Measurements from ENCODE around the gene TMEM178B. TPM values are rescaled to one million over a fixed set of nuclear protein-coding genes. Genes with fewer than 3 reads are reported as not detected.

TMEM178B gene
- total and polyA plus RNA-seq, 9 of the 15 experiments (the other 6 are each of a cell fraction or from before 2014, with no cell fraction given), result under 0.01 to 0.03 (median 0.01) TPM; not detected in 5

DNA sequence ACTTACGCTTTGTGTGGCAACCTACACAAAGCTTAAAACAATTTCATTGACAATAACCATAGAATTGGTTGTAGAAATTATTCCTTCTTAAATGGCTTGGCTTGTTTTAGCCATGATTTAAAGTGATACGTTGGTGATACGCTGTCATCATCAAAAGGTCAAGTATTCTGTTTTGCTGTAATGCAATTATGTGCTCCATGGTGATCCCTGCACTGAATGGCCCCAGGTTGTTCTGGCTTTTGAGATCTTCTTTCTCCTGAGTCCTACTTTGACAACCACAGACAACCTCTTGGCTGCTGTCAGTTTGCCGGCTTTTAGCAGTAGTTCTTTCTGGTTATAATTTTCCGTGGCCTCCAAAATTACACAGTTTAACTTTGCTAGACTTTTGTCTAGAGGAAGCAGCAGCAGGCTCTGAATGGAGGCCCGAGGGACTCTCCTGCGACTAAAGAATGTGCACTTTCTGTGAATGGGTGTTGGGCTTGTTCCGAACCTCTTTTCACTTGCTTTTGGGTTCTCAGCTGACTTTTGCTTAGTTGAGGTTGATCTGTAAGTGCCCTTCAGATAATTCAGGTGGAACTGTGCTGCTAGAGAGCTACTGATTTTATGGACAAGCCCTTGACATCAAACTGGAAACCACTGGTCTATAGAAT is 104.7 kb downstream of the TMEM178B start:
- no peaks in the 10 kb centered on the region for H3K9me3 ChIP-seq (replicated peaks; ENCODE audit: control insufficient read depth, insufficient read depth, low read depth, low read length)
- no peak for DNase-seq (ENCODE audit: extremely low read depth in 1 of 4, low spot score in 3 of 4)
- WGBS (ENCODE audit: insufficient coverage, low coverage, missing lambda C conversion rate), result 0% methylated on average over 8 of the region's 8 CpGs
- intact Hi-C loops (cut with micrococcal nuclease), result no loop called here
- peaks cover 3 to 13% of the 10 kb centered on the region in 2 experiments; a peak in 3 of 5 replicates for H3K27me3 ChIP-seq (ENCODE audit: control insufficient read depth in 2 of 2, insufficient read depth in 2 of 2, low read length in 2 of 2)
- H3K4me1 ChIP-seq (replicated peaks in 1 of 2; ENCODE audit: control insufficient read depth in 2 of 2, insufficient read depth in 2 of 2, low read length in 2 of 2), result no peaks in the 10 kb centered on the region
- no peaks in the 10 kb centered on the region for H4K20me1 ChIP-seq (replicated peaks; ENCODE audit: control insufficient read depth, insufficient read depth, low read length)
- BruUV-seq (replicated peaks), result no TSS peak
- no peak overlapping the region for H3K27ac ChIP-seq (ENCODE audit: extremely low read depth, low read depth, low read length)
- no peaks in the 10 kb centered on the region for H3K9me1 ChIP-seq (ENCODE audit: control insufficient read depth, insufficient read depth, low read length)
- H2AFZ ChIP-seq (ENCODE audit: low read depth, low read length), result no peak overlapping the region
- H3K4me2 ChIP-seq (ENCODE audit: insufficient read depth, low read length), result no peak overlapping the region
- CTCF ChIA-PET (ENCODE audit: low intra/inter-chr PET ratio), result no interaction called here
- no peak overlapping the region for H3K9ac ChIP-seq (ENCODE audit: insufficient read depth in 1 of 2, low read depth in 2 of 2, low read length in 2 of 2)
- TF ChIP-seq ZNF175 (CRISPR knock-in tag; IDR thresholded peaks at IDR 0.05; ENCODE audit: low read depth) (no peak), MAFF (IDR thresholded peaks at IDR 0.05; ENCODE audit: low read length) (no peak), HNRNPK (IDR thresholded peaks at IDR 0.05; ENCODE audit: low read depth, low read length, poor library complexity, severe bottlenecking) (no peak), HNRNPL (IDR thresholded peaks at IDR 0.05; ENCODE audit: low read depth, low read length) (no peak), HOXB6 (CRISPR knock-in tag; IDR thresholded peaks at IDR 0.05; ENCODE audit: borderline replicate concordance) (no peak)
- TF ChIP-seq, protein P1, sequence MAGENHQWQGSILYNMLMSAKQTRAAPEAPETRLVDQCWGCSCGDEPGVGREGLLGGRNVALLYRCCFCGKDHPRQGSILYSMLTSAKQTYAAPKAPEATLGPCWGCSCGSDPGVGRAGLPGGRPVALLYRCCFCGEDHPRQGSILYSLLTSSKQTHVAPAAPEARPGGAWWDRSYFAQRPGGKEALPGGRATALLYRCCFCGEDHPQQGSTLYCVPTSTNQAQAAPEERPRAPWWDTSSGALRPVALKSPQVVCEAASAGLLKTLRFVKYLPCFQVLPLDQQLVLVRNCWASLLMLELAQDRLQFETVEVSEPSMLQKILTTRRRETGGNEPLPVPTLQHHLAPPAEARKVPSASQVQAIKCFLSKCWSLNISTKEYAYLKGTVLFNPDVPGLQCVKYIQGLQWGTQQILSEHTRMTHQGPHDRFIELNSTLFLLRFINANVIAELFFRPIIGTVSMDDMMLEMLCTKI (IDR thresholded peaks at IDR 0.05; ENCODE audit: partially characterized antibody), result no peak
- TF ChIP-seq, protein P2, sequence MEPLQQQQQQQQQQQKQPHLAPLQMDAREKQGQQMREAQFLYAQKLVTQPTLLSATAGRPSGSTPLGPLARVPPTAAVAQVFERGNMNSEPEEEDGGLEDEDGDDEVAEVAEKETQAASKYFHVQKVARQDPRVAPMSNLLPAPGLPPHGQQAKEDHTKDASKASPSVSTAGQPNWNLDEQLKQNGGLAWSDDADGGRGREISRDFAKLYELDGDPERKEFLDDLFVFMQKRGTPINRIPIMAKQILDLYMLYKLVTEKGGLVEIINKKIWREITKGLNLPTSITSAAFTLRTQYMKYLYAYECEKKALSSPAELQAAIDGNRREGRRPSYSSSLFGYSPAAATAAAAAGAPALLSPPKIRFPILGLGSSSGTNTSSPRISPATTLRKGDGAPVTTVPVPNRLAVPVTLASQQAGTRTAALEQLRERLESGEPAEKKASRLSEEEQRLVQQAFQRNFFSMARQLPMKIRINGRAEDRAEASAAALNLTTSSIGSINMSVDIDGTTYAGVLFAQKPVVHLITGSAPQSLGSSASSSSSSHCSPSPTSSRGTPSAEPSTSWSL (CRISPR knock-in tag; IDR thresholded peaks at IDR 0.05; ENCODE audit: borderline replicate concordance), result no peak
- no peak for ATAC-seq
- no peaks in the 10 kb centered on the region for H3K79me2 ChIP-seq (ENCODE audit: control insufficient read depth, insufficient read depth, low read length)
- POLR2A ChIA-PET, result interaction anchor here (1.8 kb wide), 1 partner anchor 11 kb away, joined by 6 read pairs; no protein-coding TSS in a partner anchor
- H3K4me3 ChIP-seq, result no peak overlapping the region
- FAIRE-seq, result no peak
- H3K36me3 ChIP-seq (ENCODE audit: control insufficient read depth, insufficient read depth, low read length), result no peaks in the 10 kb centered on the region
- in situ Hi-C loops (cut with MboI), result no loop called here
